Astrocyte (in vitro differentiated cells and primary cell): ENCODE results near the gene RAB11FIP4. TPM values are rescaled to one million over a fixed set of nuclear protein-coding genes. Genes with fewer than 3 reads are reported as not detected.

Source experiments
- DNase-seq: peaks from one replicate; pipeline ENCODE4 v3.0.0-alpha.2; 2010; ENCODE audit warnings: low read depth
- FAIRE-seq: peaks from 2 replicates; lab custom pipeline; 2011; peaks lifted over from hg19 to GRCh38; lab: Jason Lieb, UNC
- H2AFZ ChIP-seq: 2 replicates; pipeline ENCODE4 v1.6.0; 2012; ENCODE audit warnings: low read depth, low read length, inconsistent platforms
- H3K27ac ChIP-seq: 2 replicates; pipeline ENCODE4 v1.5.1; 2011; ENCODE audit warnings: low read depth, low read length, inconsistent platforms
- H3K27me3 ChIP-seq: 2 replicates; pipeline ENCODE4 v1.6.0; 2011; ENCODE audit warnings: low read length, inconsistent platforms; ENCODE audit not compliant: insufficient read depth
- H3K36me3 ChIP-seq: 2 replicates; pipeline ENCODE4 v1.5.1; 2011; ENCODE audit warnings: low read length, inconsistent platforms; ENCODE audit not compliant: insufficient read depth
- H3K4me1 ChIP-seq: 2 replicates; pipeline ENCODE4 v1.5.1; 2011; ENCODE audit warnings: low read length, inconsistent platforms; ENCODE audit not compliant: insufficient read depth
- H3K4me2 ChIP-seq: 2 replicates; pipeline ENCODE4 v1.6.0; 2012; ENCODE audit warnings: low read length, inconsistent platforms
- H3K4me3 ChIP-seq: 2 replicates; pipeline ENCODE4 v1.5.1; 2011; ENCODE audit warnings: low read depth, mild to moderate bottlenecking, low read length, inconsistent platforms; ENCODE audit not compliant: insufficient read depth
- H3K79me2 ChIP-seq: 2 replicates; pipeline ENCODE4 v1.6.0; 2012; ENCODE audit warnings: mild to moderate bottlenecking, low read length, inconsistent platforms; ENCODE audit not compliant: insufficient read depth
- H3K9ac ChIP-seq: 2 replicates; pipeline ENCODE4 v1.6.0; 2012; ENCODE audit warnings: mild to moderate bottlenecking, low read length, inconsistent platforms
- H3K9me3 ChIP-seq: 2 replicates; pipeline ENCODE4 v1.5.1; 2012; ENCODE audit warnings: low read depth, mild to moderate bottlenecking, low read length, inconsistent platforms; ENCODE audit not compliant: insufficient read depth
- H4K20me1 ChIP-seq: 2 replicates; pipeline ENCODE4 v1.6.0; 2012; ENCODE audit warnings: low read length, inconsistent platforms; ENCODE audit not compliant: insufficient read depth
- H3K27ac Mint-ChIP-seq: one replicate; pipeline ENCODE4 v1.8.0; 2021; ENCODE audit warnings: mild to moderate bottlenecking, mixed read lengths; ENCODE audit not compliant: unreplicated experiment
- H3K27me3 Mint-ChIP-seq: one replicate; pipeline ENCODE4 v1.8.0; 2021; ENCODE audit warnings: low read depth, mixed read lengths; ENCODE audit not compliant: unreplicated experiment
- H3K36me3 Mint-ChIP-seq: one replicate; pipeline ENCODE4 v1.8.0; 2021; ENCODE audit warnings: low read depth, mixed read lengths; ENCODE audit not compliant: unreplicated experiment
- H3K4me1 Mint-ChIP-seq: one replicate; pipeline ENCODE4 v1.8.0; 2021; ENCODE audit warnings: low read depth, mixed read lengths; ENCODE audit not compliant: unreplicated experiment
- H3K4me3 Mint-ChIP-seq: one replicate; pipeline ENCODE4 v1.8.0; 2021; ENCODE audit warnings: mild to moderate bottlenecking, moderate library complexity, mixed read lengths; ENCODE audit not compliant: unreplicated experiment
- H3K9me3 Mint-ChIP-seq: one replicate; pipeline ENCODE4 v1.8.0; 2021; ENCODE audit warnings: mild to moderate bottlenecking, mixed read lengths; ENCODE audit not compliant: unreplicated experiment
- EZH2 ChIP-seq: IDR thresholded peaks from 2 replicates; pipeline ENCODE4 v1.6.1; 2012; ENCODE audit warnings: mild to moderate bottlenecking, low read length, inconsistent platforms; ENCODE audit not compliant: insufficient read depth
- total RNA-seq: library from RNA; stranded (reverse); gene quantifications from 2 replicates; pipeline ENCODE4 v1.2.1, GENCODE V29; 2021
- TF ChIP-seq, protein P1 (sequence below): IDR thresholded peaks from 2 replicates; pipeline ENCODE4 v1.5.1; 2011; ENCODE audit warnings: low read depth, mild to moderate bottlenecking, inconsistent platforms, low read length, moderate library complexity; ENCODE audit not compliant: insufficient read depth

Gene RAB11FIP4
- total RNA-seq, 1 donor from 2014 or later = 4.4 TPM

DNA sequence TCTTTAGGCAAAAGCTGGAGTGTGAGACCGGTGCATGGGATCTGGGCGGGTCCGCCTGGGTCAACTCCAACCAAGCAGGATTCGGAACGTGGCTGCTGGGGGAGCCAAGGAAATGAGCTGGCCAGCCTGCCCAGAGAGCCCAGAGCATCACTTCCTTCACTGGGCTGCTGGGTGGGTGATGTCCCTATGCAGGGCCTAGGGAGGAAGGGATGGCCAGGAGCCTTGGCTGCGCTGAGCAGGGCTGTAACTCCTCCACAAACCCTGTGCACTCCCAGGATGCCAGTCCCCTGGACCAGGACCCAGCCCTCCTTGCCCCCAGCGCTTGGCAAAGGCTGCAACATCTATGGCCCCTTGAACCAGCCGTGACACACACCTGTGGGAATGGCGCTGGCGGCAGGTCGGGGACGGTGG lies 138.4 kb downstream of the RAB11FIP4 start:
- FAIRE-seq (no peak), DNase-seq (no peak)
- Histone ChIP-seq H3K27ac (no peak overlapping the region), H4K20me1 (no peaks in the 10 kb centered on the region), H3K9ac (no peak overlapping the region), H3K4me1 (peaks cover 20% of the 10 kb centered on the region), H2AFZ (no peak overlapping the region), H3K4me3 (no peak overlapping the region), H3K79me2 (no peaks in the 10 kb centered on the region), H3K36me3 (no peaks in the 10 kb centered on the region), H3K4me2 (no peak overlapping the region), H3K27me3 (no peaks in the 10 kb centered on the region), H3K9me3 (no peaks in the 10 kb centered on the region)
- Mint-ChIP-seq H3K4me3 (no peak overlapping the region), H3K27me3 (no peaks in the 10 kb centered on the region), H3K27ac (no peak overlapping the region), H3K9me3 (no peaks in the 10 kb centered on the region), H3K4me1 (peaks cover 22% of the 10 kb centered on the region), H3K36me3 (no peaks in the 10 kb centered on the region)
- TF ChIP-seq EZH2 = no peak
- TF ChIP-seq, protein P1, sequence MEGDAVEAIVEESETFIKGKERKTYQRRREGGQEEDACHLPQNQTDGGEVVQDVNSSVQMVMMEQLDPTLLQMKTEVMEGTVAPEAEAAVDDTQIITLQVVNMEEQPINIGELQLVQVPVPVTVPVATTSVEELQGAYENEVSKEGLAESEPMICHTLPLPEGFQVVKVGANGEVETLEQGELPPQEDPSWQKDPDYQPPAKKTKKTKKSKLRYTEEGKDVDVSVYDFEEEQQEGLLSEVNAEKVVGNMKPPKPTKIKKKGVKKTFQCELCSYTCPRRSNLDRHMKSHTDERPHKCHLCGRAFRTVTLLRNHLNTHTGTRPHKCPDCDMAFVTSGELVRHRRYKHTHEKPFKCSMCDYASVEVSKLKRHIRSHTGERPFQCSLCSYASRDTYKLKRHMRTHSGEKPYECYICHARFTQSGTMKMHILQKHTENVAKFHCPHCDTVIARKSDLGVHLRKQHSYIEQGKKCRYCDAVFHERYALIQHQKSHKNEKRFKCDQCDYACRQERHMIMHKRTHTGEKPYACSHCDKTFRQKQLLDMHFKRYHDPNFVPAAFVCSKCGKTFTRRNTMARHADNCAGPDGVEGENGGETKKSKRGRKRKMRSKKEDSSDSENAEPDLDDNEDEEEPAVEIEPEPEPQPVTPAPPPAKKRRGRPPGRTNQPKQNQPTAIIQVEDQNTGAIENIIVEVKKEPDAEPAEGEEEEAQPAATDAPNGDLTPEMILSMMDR = no peak

DNA sequence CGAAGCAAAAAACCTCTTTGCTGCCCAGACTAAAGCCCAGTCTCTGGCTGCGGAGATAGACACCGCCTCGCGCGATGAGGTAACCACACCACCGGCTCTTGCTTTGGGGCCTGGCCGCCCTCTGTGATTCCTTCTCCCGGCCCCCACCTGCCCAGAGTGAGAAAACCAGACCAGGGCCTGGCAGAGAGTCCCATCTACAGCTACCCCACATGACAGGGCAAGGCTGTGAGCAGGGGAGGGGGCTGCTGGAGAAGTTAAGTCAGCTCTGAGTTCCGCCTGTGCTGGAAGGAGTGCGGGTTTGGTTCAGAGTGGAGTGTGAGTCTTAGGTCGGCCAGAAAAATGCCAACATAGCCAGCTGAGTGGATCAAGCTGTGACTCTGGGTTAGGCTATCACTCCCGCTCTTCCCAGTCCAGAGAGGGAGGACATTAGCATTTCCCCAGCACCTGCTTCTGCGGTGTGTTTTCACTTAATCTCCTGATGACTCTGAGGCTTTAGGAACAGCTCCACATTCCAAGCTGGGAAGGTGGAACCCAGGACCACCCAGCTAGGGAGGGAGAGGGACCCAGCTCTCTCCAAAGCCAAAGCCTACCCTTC lies 139.0 kb downstream of the RAB11FIP4 start:
- Histone ChIP-seq H3K9me3 (no peaks in the 10 kb centered on the region), H3K79me2 (no peaks in the 10 kb centered on the region), H3K36me3 (no peaks in the 10 kb centered on the region), H3K9ac (no peak overlapping the region), H4K20me1 (no peaks in the 10 kb centered on the region), H3K4me3 (no peak overlapping the region), H3K4me2 (no peak overlapping the region), H2AFZ (no peak overlapping the region), H3K4me1 (peaks cover 20% of the 10 kb centered on the region), H3K27me3 (no peaks in the 10 kb centered on the region), H3K27ac (no peak overlapping the region)
- DNase-seq (no peak), FAIRE-seq (no peak)
- Mint-ChIP-seq H3K9me3 (no peaks in the 10 kb centered on the region), H3K27ac (no peak overlapping the region), H3K4me1 (peaks cover 22% of the 10 kb centered on the region), H3K4me3 (no peak overlapping the region), H3K27me3 (no peaks in the 10 kb centered on the region), H3K36me3 (no peaks in the 10 kb centered on the region)
- TF ChIP-seq EZH2 = no peak
- TF ChIP-seq, protein P1 = no peak

DNA sequence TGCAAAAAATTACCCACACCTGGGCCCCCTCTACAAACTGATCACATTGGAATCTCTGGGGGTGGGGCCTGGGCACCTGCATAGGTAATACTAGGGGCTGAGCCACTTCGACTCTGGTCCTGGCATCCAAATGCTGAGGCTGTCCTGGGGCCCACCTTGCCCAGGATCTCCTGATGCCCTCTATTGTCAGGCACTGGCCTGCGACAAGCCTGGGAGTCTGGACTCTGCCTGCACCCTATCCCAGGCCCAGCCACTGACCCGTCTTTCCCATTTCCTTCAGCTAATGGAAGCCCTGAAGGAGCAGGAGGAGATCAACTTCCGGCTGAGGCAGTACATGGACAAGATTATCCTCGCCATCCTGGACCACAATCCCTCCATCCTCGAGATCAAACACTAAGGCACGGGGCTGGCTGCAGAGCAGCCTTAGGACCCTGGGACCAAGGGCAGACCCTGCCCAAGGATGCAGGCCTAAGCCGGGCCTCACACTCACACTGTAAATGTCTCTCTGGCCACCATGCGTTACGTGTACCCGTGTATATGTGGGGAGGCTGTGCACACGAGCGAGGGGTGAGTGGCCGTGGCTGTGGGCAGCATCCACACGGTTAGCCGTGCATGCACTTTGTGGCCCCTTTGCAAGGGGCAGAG lies 140.0 kb downstream of the RAB11FIP4 start:
- Mint-ChIP-seq H3K36me3 (no peaks in the 10 kb centered on the region), H3K9me3 (no peaks in the 10 kb centered on the region), H3K27ac (no peak overlapping the region), H3K27me3 (no peaks in the 10 kb centered on the region), H3K4me1 (peaks cover 22% of the 10 kb centered on the region), H3K4me3 (no peak overlapping the region)
- Histone ChIP-seq H3K27ac (no peak overlapping the region), H3K9ac (no peak overlapping the region), H3K4me1 (peaks cover 20% of the 10 kb centered on the region), H3K36me3 (no peaks in the 10 kb centered on the region), H3K4me2 (no peak overlapping the region), H3K79me2 (no peaks in the 10 kb centered on the region), H3K9me3 (no peaks in the 10 kb centered on the region), H3K4me3 (no peak overlapping the region), H4K20me1 (no peaks in the 10 kb centered on the region), H2AFZ (no peak overlapping the region), H3K27me3 (no peaks in the 10 kb centered on the region)
- FAIRE-seq = no peak
- no peak for DNase-seq
- TF ChIP-seq, protein P1 = no peak
- no peak for TF ChIP-seq EZH2
